HG03469 (cell line): Measurements from ENCODE around the gene PRR5L.

Experiments
- ATAC-seq: cut with Tn5 transposase; IDR thresholded peaks from one replicate; pipeline ENCODE4 v1.9.1; 2021; ENCODE audit warnings: mild to moderate bottlenecking, moderate library complexity, moderate number of reproducible peaks; ENCODE audit not compliant: unreplicated experiment

The PRR5L gene

DNA sequence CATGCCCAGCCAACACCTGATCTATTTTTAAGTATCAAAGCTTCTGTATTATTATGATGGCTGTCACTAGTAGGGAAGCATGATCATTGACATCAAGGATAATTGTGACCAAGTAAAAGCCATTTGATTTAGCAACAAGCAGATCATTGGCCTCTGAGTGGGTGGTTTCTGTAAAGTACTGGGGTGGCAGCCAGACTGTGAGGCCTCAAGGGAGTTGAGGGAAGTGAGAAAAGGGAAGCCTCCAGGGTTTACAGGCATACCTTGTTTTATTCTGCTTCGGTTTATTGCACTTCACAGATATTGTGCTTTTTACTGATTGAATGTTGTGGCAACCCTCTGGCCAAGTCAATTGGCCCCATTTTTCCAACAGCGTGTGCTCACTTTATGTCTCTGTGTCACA is 60.1 kb downstream of the PRR5L start:
- peak; percentile 61 for ATAC-seq

DNA sequence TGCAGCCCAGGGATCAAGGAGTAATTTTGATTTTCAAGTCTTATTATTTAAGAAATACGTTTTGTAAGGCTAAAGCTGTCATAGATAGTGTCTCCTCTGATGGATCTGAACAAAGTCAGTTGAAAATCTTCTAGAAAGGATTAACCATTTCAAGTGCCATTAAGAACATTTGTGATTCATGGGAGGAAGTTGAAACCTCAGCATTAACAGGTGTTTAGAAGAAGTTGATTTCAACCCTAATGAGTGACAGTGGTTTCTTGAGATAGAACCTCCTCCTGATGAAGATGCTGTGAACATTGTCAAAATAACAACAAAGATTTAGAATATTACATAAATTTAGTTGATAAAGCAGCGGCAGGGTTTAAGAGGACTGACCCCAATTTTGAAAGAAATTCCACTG is 61.7 kb downstream of the PRR5L start:
- ATAC-seq, result no peak

DNA sequence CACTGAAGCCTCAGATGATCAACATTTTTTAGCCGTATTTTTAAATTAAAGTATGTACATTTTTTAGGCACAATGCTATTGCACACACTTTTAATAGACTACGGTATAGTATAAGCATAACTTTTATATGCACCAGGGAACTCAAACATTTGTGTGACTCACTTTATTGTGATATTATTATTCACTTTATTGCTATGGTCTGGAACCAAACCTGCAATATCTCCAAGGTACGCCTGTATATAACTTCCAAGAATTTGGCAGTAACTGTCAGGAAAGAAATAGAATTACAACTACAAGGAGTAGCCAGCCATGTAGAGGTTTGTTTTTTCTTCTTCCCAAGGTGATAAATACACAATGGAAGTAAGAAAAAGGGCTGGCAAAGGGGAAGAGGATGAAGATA is 62.3 kb downstream of the PRR5L start:
- ATAC-seq, result no peak

- no peak for ATAC-seq
These were observed 64.2 kb downstream of the PRR5L start for GRCh38 chr11:36360318-36360717.

- no peak for ATAC-seq
These were observed 64.8 kb downstream of the PRR5L start for GRCh38 chr11:36360826-36361415.

DNA sequence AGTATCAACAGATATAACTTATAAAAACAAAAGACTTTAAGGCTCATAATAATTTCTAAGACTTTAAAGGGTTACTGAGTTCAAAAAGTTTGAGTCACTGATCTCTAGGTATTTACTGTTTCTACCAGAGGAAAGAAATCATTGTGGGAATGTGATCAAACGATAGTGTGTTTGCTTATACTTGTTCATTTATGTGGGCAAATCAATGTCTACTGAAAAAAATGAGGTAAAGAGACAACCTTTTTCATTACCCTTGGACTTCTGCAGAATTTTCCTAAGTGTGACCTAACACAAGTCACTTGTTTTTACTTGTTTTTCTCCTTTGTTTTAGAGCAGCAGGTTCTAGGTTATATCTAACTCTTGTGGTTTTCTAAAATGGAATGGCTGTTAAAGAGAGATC is 65.4 kb downstream of the PRR5L start:
- no peak for ATAC-seq

GRCh38 chr11:36361901-36362391 is 65.9 kb downstream of the PRR5L start:
- no peak for ATAC-seq

DNA sequence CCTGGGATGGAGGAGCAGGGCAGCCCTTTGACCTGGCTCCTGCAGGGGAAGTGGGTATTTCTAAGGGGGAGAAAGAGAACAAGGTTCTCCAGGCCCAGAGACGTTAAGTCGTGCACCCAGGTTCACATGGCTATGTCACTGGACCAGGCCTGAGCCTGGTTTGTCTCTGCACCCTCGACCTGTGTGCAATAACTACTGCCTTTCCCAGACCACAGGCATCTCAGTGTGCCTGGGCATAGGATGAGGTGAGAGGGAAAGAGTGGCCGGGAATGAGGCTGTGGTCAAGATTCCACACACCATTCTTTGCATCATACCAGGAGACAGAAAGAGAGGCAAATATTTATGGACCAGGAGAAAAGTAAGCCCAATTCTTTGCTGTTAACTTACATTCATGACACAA is 66.8 kb downstream of the PRR5L start:
- no peak for ATAC-seq

GRCh38 chr11:36363361-36364268 is 67.5 kb downstream of the PRR5L start:
- no peak for ATAC-seq

DNA sequence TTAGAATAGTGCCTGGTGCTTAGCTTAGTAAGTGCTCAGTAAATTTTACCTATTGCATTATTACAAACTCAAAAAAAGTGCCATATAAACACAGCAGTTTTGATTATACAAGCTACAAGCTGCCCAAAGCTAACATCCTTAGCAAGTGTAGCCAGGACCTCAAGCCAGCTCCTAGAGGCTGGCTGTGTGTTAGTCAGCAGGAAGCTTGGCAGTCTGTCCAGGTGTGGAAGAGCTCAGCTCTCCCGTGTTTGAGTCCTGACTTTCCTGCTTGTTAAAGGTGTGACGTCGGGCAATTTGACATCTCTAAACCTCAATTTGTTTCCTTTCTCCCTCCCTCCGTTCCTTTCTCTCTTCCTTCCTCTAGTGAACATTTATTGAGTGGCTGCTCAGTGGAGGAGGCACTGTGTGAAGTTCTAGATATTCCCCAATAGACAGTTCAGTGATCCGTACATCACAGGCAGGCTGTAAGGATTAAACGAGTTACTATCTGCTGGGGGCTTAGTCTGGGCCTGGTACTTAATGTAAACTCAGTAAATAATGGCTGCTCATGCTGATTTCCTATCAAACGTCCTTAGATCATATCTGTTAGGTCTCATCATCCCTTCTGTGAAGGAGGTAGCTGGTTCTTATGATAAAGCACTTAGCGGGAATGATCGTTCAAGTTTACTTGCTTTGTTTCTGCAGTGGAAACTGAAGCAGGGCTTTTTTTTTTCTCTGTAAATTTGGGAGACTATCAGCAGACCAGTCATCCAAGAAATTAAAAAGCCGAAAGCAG is 68.7 kb downstream of the PRR5L start:
- no peak for ATAC-seq

- no peak for ATAC-seq
These were observed 69.8 kb downstream of the PRR5L start for GRCh38 chr11:36365907-36366306.

DNA sequence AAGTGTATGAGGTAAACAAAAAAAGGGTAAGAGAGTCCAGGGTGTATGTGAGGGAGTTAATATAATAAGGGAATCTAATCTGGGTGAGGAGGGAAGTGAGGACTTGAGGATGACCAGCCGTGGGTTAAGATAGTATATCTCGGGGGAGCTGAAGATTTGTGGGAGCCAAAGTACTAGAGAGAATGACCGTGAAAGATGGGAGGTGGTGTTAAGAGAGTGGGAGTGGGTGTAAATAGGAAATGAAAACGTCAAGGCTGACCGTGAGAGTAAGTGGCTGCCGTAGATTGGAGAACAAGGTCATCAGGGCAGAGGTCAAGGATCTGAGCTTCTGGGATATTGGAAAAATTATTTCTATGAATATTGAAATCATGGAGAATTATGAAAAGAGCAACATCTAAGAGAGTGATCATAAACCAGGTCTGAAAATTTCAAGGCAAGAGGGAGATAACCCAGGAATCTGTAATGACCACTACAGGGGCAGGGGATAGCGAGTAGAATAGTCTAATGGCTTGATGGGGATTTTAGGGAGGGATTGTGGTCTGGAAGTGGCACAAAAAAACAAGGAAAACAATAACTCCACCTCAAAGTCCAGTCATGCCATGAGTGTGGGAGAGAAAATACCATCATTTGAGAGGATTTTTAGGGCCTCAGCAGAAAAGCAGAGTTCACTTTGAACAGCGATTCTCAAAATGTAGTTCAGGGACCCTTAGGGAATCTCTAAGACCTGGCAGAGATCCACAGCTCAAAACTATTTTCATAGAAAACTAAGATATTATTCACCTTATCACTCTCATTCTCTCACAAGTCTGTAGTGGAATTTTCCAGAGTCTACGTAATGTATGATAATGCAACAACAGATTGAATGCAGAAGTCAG is 72.0 kb downstream of the PRR5L start:
- ATAC-seq, result no peak

DNA sequence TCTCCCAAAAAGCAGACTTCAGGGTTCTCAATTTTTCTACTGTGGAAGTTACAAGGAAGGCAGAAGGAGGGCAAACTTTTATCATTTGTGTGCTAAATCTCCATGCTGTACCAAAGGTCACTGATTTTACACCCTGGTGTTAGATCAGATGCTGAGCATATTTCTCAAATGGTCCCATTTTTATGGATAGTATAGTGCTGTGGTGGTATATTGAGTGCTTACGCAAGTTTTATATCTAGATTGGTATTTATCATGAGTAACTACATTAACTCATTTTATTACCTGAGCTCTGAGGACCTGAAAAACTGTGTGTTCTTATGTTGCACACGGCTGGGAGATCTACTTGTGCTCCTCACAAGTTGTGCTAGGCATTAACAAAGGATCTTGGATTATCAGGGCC is 75.1 kb downstream of the PRR5L start:
- ATAC-seq, result no peak

DNA sequence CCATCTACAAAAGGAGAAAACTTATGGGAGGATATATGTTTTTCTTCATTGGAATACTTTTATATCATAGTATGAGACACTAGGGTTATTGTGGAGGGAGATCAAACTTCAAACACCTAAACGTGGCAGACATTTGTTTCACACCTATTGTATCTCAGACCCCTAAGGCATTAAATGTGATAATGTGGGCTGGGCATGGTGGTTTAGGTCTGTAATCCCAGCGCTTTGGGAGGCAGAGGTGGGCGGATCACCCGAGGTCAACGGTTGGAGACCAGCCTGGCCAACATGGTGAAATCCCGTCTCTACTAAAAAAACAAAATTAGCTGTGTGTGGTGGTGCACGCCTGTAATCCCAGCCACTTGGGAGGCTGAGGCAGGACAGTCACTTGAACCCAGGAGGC is 75.5 kb downstream of the PRR5L start:
- no peak for ATAC-seq

GRCh38 chr11:36372101-36372771 is 76.1 kb downstream of the PRR5L start:
- no peak for ATAC-seq

GRCh38 chr11:36373016-36374010 is 77.2 kb downstream of the PRR5L start:
- ATAC-seq, result no peak

DNA sequence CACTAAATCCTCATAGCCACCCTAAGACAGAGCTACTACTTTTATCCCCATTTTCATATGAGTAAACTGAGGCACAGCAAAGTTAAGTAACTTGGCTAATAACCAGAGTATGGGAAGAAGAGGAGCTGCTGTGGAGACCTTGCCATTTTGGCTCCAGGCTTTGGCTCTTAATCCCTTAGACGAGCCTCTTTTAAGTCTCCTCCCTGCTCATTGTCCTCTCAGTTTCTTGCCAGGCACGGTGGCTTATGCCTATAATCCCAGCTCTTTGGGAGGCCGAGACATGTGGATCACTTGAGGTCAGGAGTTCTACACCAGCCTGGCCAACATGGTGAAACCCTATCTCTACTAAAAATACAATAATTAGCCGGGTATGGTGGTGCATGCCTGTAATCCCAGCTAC is 78.6 kb downstream of the PRR5L start:
- no peak for ATAC-seq

DNA sequence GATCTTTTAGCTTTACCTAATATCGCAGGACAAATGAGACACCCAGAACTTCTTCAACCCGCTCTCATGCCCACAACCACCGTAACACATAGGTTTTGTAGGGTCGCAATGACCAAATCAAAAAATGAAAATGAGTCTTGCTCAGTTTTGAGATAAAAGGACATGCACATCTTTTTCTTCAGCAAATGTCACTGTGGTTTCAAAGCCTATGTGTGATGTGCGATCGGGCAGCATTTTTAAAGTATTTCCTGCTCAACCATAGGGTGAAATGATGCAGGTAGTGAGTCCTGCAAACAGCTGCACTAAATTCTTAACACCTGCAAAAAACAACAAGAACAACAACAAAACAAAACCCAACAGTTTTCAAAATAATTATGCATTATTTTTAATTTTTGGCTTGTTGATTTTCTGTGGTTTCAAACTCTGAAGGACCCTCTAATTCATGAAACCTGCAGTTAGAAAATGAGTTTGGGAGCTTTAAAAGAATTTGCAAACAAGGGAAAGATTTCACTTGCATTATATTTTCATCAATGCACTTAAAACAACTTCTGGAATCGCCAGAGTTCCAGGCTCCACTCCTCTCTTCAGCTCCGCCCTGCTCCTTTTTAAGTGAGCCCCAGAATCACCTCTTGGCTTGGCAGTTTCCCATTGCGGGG is 79.4 kb downstream of the PRR5L start:
- ATAC-seq, result no peak
